GM19043 (cell line): ENCODE data around the gene COL5A1.

Experiments
- ATAC-seq: cut with Tn5 transposase; IDR thresholded peaks from one replicate; pipeline ENCODE4 v1.9.1; 2021; ENCODE audit warnings: low read depth; ENCODE audit not compliant: unreplicated experiment

The COL5A1 gene

GRCh38 chr9:134641173-134641989 is at the start of gene COL5A1:
TSS of gene COL5A1 (plus strand) at chr9:134641803. CDS start at chr9:134642188, 385 bp downstream.
- ATAC-seq: no peak

GRCh38 chr9:134592018-134592818 is 49.4 kb upstream of the COL5A1 start:
- ATAC-seq: no peak

DNA sequence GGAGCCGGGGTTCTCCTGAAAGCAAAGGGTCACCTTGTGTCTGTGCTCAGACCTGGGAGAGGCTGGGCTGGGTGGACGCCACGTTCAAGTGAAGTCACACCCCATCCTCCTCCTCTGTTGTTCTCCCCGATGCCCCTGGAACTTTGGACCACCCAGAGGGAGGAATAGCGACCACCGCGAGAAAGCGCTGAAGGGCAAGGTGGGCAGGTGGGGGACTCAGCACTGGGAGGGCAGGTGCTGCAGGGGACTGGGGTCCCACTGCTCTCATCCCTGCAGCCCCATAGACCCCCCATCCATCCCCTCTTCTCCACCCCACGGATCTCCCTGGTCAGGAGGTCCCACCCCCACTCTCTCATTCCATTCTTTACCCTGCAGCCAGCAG is 48.8 kb upstream of the COL5A1 start:
- ATAC-seq: no peak

DNA sequence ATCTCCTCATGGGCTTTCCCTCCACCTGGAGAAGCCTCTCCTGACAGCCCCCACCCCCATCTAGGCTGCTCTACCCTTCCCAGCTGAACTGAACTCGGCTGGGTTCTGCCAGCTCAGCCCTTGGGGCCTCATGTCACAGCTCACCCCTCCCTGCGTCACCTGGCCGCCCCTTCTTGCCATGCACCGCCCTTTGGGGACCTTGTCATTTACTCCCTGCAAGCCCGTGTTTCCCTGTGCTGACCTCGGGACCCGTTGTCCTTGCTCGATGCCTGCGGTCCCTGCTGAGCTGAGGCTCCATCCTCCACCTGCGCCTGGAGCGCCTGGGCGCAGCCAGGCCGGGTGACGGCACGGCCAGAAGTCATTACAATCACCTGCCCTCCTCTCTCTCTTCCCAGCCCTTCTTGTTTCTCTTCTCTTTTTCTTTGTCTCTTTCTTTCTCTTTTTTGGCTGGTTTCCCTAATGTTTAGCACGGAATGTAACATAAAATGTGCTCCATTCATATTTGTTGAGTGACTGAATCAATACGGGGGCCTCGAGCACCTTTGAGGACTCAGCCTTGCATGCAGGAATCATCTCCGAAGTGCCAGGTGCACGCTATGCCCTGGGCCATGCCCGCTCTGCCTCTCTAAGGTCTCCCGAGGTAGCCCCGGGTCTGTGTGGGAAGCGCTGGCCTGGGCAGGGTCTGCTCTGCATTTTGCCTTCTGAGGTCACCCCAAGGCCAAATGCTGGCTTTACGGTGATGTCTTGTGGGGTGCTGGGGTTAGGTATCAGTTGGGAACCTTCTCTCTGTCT is 48.1 kb upstream of the COL5A1 start:
- ATAC-seq: no peak

- no peak for ATAC-seq
Measured at GRCh38 chr9:134594078-134594941, 47.3 kb upstream of the COL5A1 start.

- no peak for ATAC-seq
Measured at GRCh38 chr9:134595014-134595413, 46.6 kb upstream of the COL5A1 start.

DNA sequence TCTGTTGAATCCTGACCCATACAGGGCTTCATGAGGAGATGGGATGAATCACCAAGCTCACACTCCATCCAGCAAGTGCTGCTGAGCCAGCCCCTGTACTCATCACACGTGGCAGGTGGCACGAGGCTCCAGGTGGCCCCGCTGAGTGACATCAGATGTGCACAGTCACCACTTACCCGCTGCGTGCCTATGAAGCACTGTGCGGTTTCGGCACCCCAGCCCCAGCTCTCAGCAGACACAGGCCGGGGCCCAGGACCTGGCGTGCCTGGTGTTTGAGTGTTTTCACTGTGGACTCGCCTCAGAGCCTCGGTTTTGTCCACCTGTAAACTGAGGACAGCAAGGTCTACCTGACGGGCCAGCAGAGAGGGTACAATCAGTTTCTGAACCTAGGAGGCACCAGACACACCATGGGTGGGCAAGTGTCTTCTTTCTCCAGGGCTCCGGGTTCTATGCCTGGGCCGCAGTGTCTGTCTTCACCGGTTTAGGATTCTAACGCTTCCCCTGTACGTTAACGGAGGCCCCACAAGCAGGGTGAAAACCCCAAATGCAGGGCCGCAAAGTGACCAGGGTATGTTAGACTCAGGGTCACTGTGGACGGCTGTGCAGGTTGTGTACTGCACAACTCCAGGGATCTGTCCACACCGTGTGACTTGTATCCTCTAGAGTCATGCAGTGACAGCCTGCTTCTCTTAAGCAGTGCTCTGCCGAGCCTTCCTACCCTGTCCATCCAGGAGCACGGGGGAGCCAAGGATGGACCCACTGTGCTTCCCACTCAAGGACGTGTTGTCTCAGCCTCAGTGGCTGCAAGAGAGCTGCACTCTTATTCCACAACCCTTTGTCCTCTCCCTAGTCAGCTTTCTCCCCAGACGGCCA is 44.3 kb upstream of the COL5A1 start:
- ATAC-seq: no peak

GRCh38 chr9:134597957-134598883 is 43.4 kb upstream of the COL5A1 start:
- no peak for ATAC-seq

DNA sequence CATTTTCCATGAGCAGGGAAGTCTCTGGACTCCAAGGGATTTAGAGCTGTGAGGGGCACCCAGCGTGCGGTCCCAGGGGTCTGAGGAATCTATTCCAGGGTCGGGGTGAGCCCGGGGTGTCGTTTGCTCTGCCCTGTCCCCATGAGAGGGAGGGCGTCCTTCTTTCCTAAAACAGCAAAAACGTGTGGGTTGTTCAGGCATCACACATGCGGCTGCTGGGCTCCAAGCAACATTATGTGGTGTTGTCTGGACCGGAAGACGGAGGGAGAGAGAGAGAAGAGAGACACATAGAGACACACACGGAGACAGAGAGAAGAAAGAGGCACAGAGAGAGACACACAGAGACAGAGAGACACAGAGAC is 42.7 kb upstream of the COL5A1 start:
- ATAC-seq: no peak

GRCh38 chr9:134600371-134600770 is 41.2 kb upstream of the COL5A1 start:
- no peak for ATAC-seq

DNA sequence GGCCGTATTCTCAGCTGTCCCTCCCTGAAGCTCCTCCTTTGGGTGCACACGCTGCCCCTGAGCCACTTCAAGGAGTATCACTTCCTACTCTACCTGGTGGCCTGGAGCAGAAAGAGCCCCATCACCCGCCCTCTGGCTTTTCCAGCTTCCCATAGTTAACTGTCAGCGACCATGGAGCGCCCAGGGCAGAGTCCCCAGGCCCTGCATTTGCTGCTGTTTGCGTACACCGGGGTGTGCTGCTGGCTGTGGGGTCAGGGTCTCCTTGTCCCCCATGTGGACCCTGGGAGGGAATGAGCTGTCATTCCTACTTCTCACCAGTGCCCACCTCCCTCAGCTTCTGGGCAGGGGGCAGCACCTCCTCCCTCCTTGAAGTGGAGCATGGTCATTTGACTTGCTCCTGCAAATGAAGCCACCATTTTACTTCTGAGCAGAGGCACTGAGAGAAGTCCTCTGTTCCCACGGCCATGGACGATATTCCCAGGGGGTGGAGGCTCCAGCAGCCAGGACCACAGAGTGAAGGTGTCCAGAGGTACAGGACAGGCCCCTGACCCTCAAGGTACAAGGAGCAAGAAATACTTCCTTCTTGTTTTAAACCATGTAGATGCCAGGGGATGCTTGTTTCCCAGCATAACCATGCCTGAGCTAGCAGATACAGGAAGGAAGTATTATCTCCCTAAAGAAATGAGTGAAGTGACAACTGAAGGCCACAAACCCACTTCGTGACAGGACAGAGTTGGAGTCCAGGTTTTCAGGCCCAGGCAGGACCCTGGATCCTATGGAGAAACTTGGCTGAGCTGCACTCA is 40.6 kb upstream of the COL5A1 start:
- ATAC-seq: no peak

- no peak for ATAC-seq
Measured at GRCh38 chr9:134601764-134602163, 39.8 kb upstream of the COL5A1 start.

DNA sequence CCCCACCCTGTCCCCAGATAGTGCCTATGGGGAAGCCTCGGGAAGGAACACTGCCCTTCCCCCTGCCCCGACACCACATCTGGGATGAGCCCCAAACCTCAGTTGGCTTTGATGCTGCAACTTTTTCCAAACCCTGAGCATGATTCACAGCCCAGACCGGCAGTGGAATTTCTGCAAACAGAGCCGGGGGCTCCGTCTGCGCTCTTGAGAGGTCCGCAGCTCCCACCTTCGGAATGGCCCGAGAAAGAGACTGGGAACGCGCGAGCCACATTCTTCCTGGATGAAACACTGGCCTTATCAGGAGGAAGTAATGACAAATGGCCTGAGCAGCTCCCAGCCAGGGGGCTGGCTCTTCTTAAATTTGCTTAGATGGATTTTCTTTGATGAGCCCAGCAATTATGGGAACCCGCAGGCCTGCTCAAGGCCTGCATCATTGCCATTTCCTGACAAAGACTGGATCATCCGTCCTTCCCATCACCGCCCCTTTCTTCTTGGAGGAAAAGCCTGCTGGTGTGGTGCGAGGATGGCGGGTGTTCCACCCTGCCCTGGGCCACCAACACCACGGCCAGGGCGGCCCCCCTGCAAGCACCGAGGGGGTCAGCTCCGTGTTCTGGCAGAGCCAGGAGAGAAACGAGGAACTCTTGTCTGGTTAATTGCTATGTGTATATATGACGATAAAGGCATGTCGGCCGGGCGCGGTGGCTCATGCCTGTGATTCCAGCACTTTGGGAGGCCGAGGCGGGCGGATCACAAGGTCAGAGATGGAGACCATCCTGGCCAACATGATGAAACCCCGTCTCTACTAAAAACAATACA is 38.8 kb upstream of the COL5A1 start:
- ATAC-seq: no peak

DNA sequence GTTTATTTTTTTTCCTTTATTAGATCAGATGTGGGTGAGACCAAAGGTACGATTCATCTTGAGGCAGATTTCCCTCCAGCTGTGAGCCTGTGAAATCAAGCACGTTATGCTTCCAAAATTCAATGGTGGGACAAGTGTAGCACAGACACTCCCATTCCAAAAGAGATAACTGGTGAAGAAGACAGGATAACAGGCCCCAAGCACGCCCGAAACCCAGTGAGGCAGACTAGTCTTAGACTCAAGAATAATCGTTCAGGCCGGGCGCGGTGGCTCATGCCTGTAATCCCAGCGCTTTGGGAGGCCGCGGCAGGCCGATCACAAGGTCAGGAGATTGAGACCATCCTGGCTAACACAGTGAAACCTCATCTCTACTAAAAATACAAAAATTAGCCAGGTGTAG is 36.8 kb upstream of the COL5A1 start:
- no peak for ATAC-seq

- ATAC-seq: no peak
Measured at GRCh38 chr9:134605351-134605965, 36.1 kb upstream of the COL5A1 start.

DNA sequence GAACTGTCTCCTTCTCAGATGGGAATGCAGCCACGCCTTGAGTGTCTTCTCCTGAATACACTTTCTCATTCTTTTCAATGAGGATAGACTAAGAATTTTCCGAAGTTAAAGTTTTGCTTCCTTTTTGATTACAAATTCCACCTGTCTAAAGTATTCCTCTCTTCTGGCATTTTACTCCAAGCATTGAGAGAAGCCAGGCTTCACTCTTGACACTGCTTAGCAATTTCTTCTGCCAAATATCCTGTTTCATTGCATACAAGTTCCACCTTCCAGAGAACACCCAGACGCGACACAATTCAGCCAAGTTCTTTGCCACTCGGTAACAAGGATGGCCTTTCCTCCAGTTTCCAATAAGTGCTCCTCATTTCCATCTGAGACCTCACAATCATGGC is 35.6 kb upstream of the COL5A1 start:
- no peak for ATAC-seq
